ENCODE measurements around the gene SAFB.

SAFB gene

GRCh38 chr19:5622465-5623396 lies at the start of gene SAFB, which contains the start of gene SAFB2:
Gene SAFB (plus strand): TSS chr19:5623083. CDS start chr19:5623206, 123 bp downstream.
Gene SAFB2 (minus strand): TSS chr19:5622776. CDS start chr19:5622715, 61 bp downstream.
- no peak for TF ChIP-seq ZFX (IDR thresholded peaks at IDR 0.05; ENCODE audit: borderline replicate concordance)
- TF ChIP-seq CTCF (IDR thresholded peaks at IDR 0.05), result no peak
- H3K27ac ChIP-seq, result peak within 1 kb of the TSS; percentile 92

- no peak overlapping the region for H3K27ac ChIP-seq
- TF ChIP-seq ZFX (IDR thresholded peaks at IDR 0.05; ENCODE audit: borderline replicate concordance) (no peak), CTCF (IDR thresholded peaks at IDR 0.05) (no peak)
These were observed 47.3 kb upstream of the SAFB start for GRCh38 chr19:5575590-5575989.

GRCh38 chr19:5578097-5578846 lies 44.6 kb upstream of the SAFB start:
- no peak for TF ChIP-seq ZFX (IDR thresholded peaks at IDR 0.05; ENCODE audit: borderline replicate concordance)
- peak; percentile 99 for TF ChIP-seq CTCF (IDR thresholded peaks at IDR 0.05)

GRCh38 chr19:5579286-5579685 lies 43.6 kb upstream of the SAFB start:
- TF ChIP-seq ZFX (IDR thresholded peaks at IDR 0.05; ENCODE audit: borderline replicate concordance) (no peak), CTCF (IDR thresholded peaks at IDR 0.05) (no peak)
- H3K27ac ChIP-seq, result no peak overlapping the region

More at GRCh38 chr19:5578097-5578846, 44.6 kb upstream of the SAFB start:
- H3K27ac ChIP-seq, result peak overlapping the region; percentile 84

- no peak overlapping the region for H3K27ac ChIP-seq
- no peak for TF ChIP-seq CTCF (IDR thresholded peaks at IDR 0.05)
- TF ChIP-seq ZFX (IDR thresholded peaks at IDR 0.05; ENCODE audit: borderline replicate concordance), result no peak
These were observed 43.2 kb upstream of the SAFB start for GRCh38 chr19:5579697-5580096.

GRCh38 chr19:5580161-5580571 lies 42.7 kb upstream of the SAFB start:
- no peak for TF ChIP-seq ZFX (IDR thresholded peaks at IDR 0.05; ENCODE audit: borderline replicate concordance)
- no peak for TF ChIP-seq CTCF (IDR thresholded peaks at IDR 0.05)
- H3K27ac ChIP-seq, result no peak overlapping the region
